ENCODE measurements around the gene MED25.

DNA sequence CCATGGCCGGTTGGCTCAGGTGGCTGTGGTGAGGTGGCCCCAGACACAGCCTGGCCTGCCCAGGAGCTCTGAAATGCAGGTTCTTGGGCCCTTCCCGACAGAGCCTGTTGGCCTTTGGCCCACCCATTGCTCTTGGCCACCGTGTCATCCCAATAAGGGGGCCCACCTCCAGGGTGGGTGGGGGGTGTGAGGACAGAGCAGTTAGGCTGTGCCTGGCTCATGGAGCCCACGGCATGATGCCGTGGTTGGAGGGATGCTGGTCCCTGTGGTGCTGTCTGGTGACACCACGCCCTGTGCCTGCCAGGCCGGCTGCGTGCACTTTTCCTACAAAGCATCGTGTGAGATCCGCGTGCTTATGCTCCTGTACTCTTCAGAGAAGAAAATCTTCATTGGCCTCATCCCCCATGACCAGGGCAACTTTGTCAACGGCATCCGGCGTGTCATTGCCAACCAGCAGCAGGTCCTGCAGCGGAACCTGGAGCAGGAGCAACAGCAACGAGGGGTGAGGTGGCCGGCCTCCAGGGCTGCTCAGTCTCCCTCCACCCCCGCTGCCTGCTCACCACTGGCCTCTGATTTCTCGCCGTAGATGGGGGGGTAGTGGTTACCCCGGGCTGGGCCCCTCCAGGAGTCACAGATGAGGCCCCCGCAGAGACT is 41.7 kb downstream of the MED25 start:
- TF ChIP-seq, protein P1, sequence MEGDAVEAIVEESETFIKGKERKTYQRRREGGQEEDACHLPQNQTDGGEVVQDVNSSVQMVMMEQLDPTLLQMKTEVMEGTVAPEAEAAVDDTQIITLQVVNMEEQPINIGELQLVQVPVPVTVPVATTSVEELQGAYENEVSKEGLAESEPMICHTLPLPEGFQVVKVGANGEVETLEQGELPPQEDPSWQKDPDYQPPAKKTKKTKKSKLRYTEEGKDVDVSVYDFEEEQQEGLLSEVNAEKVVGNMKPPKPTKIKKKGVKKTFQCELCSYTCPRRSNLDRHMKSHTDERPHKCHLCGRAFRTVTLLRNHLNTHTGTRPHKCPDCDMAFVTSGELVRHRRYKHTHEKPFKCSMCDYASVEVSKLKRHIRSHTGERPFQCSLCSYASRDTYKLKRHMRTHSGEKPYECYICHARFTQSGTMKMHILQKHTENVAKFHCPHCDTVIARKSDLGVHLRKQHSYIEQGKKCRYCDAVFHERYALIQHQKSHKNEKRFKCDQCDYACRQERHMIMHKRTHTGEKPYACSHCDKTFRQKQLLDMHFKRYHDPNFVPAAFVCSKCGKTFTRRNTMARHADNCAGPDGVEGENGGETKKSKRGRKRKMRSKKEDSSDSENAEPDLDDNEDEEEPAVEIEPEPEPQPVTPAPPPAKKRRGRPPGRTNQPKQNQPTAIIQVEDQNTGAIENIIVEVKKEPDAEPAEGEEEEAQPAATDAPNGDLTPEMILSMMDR (IDR thresholded peaks at IDR 0.05; ENCODE audit: poor library complexity): no peak
- TF ChIP-seq EZH2phosphoT487 (IDR thresholded peaks at IDR 0.05; ENCODE audit: low read depth, severe bottlenecking, unreplicated experiment): no peak
- TF ChIP-seq EZH2 (IDR thresholded peaks at IDR 0.05; ENCODE audit: borderline replicate concordance): no peak

All from hepatocyte (in vitro differentiated cells).